SK-N-MC (cell line): Measurements from ENCODE around the gene ZC3H14.

Source experiments
- DNase-seq: peaks from one replicate; pipeline ENCODE4 v3.0.0-alpha.2; 2011; ENCODE audit warnings: low read depth, low spot score
- H3K27ac ChIP-seq: fragments of 200-600 bp; sonication (generic); 2 replicates; pipeline ENCODE4 v1.5.1; 2016; ENCODE audit warnings: mixed run types
- H3K36me3 ChIP-seq: fragments of 200-600 bp; sonication (generic); 2 replicates; pipeline ENCODE4 v1.6.1; 2017; ENCODE audit warnings: antibody characterized with exemption, low read length, mixed read lengths; ENCODE audit not compliant: insufficient read depth
- H3K4me3 ChIP-seq: fragments of 200-600 bp; sonication (generic); 2 replicates; pipeline ENCODE4 v1.5.1; 2016
- H3K9ac ChIP-seq: fragments of 200-600 bp; sonication (generic); 2 replicates; pipeline ENCODE4 v1.8.0; 2017; ENCODE audit warnings: mixed run types, mixed read lengths; ENCODE audit not compliant: insufficient read length
- H3K9me3 ChIP-seq: fragments of 200-600 bp; sonication (generic); 2 replicates; pipeline ENCODE4 v1.6.1; 2017; ENCODE audit warnings: low read depth, mild to moderate bottlenecking, antibody characterized with exemption, low read length, moderate library complexity, mixed read lengths
- EZH2 ChIP-seq: fragments of 200-600 bp; sonication (generic); IDR thresholded peaks from one replicate; pipeline ENCODE4 v1.6.1; 2017; ENCODE audit warnings: antibody characterized with exemption
- FOXP2 ChIP-seq: optimal IDR thresholded peaks from 2 replicates; pipeline ENCODE3; 2011; ENCODE audit warnings: mild to moderate bottlenecking, moderate library complexity; ENCODE audit not compliant: insufficient read depth; ENCODE audit errors: extremely low read length, control extremely low read depth
- POLR2AphosphoS5 ChIP-seq: IDR thresholded peaks from 2 replicates; pipeline ENCODE4 v1.6.1; 2012; ENCODE audit warnings: mild to moderate bottlenecking, low read depth, low read length, borderline replicate concordance

Gene ZC3H14

GRCh38 chr14:88550078-88550477 lies 12.8 kb upstream of the ZC3H14 start:
- Histone ChIP-seq H3K36me3 (no peaks in the 10 kb centered on the region), H3K27ac (no peak overlapping the region), H3K9ac (no peak overlapping the region), H3K4me3 (no peak overlapping the region), H3K9me3 (no peaks in the 10 kb centered on the region)
- TF ChIP-seq FOXP2 (no peak), EZH2 (no peak)
- no peak for DNase-seq

GRCh38 chr14:88551094-88551870 lies 11.6 kb upstream of the ZC3H14 start:
- H3K4me3 ChIP-seq, result peak overlapping the region; percentile 63
- no peaks in the 10 kb centered on the region for H3K36me3 ChIP-seq
- TF ChIP-seq POLR2AphosphoS5 (peak; percentile 13; the same call in 1 of the 2 replicates), EZH2 (no peak), FOXP2 (no peak)
- H3K27ac ChIP-seq, result no peak overlapping the region
- DNase-seq, result no peak
- no peaks in the 10 kb centered on the region for H3K9me3 ChIP-seq
- H3K9ac ChIP-seq, result no peak overlapping the region

- no peaks in the 10 kb centered on the region for H3K36me3 ChIP-seq
- TF ChIP-seq POLR2AphosphoS5 (no peak), FOXP2 (no peak), EZH2 (no peak)
- DNase-seq, result no peak
- no peak overlapping the region for H3K27ac ChIP-seq
- H3K4me3 ChIP-seq, result peak overlapping the region; percentile 63
- no peak overlapping the region for H3K9ac ChIP-seq
- H3K9me3 ChIP-seq, result no peaks in the 10 kb centered on the region
Measured at GRCh38 chr14:88551980-88552431, 10.8 kb upstream of the ZC3H14 start.

- TF ChIP-seq EZH2, result no peak
- TF ChIP-seq POLR2AphosphoS5, result no peak
- TF ChIP-seq FOXP2, result no peak
- H3K9me3 ChIP-seq, result no peaks in the 10 kb centered on the region
- no peaks in the 10 kb centered on the region for H3K36me3 ChIP-seq
- no peak for DNase-seq
- H3K4me3 ChIP-seq, result no peak overlapping the region
- no peak overlapping the region for H3K9ac ChIP-seq
- H3K27ac ChIP-seq, result no peak overlapping the region
Measured at GRCh38 chr14:88552876-88553275, 10.0 kb upstream of the ZC3H14 start.

- TF ChIP-seq POLR2AphosphoS5 (no peak), EZH2 (peak; percentile 86), FOXP2 (no peak)
- H3K27ac ChIP-seq, result no peak overlapping the region
Measured at GRCh38 chr14:88553886-88554456, 8.9 kb upstream of the ZC3H14 start.

GRCh38 chr14:88554457-88555286 lies 8.2 kb upstream of the ZC3H14 start, which contains the start of gene PTPN21:
Gene PTPN21 (minus strand): TSS chr14:88555007. CDS start chr14:88550417, 4,590 bp downstream.
- TF ChIP-seq EZH2, result peak; percentile 61
- TF ChIP-seq POLR2AphosphoS5, result no peak
- Histone ChIP-seq H3K27ac (no peak within 1 kb of the TSS), H3K9me3 (no peaks in the 10 kb centered on the region), H3K36me3 (no peaks in the 10 kb centered on the region), H3K9ac (peak within 1 kb of the TSS; percentile 62), H3K4me3 (peak within 1 kb of the TSS; percentile 80)
- no peak for DNase-seq

More at GRCh38 chr14:88553886-88554456, 8.9 kb upstream of the ZC3H14 start:
- no peak overlapping the region for H3K9ac ChIP-seq
- no peaks in the 10 kb centered on the region for H3K36me3 ChIP-seq
- peak overlapping the region; percentile 80 for H3K4me3 ChIP-seq
- DNase-seq, result no peak
- no peaks in the 10 kb centered on the region for H3K9me3 ChIP-seq

GRCh38 chr14:88556581-88556980 lies 6.3 kb upstream of the ZC3H14 start:
- H3K4me3 ChIP-seq, result no peak overlapping the region
- H3K27ac ChIP-seq, result no peak overlapping the region
- TF ChIP-seq POLR2AphosphoS5 (no peak), FOXP2 (no peak), EZH2 (no peak)
- DNase-seq, result no peak
- H3K36me3 ChIP-seq, result no peaks in the 10 kb centered on the region
- H3K9me3 ChIP-seq, result no peaks in the 10 kb centered on the region
- H3K9ac ChIP-seq, result no peak overlapping the region

- no peaks in the 10 kb centered on the region for H3K9me3 ChIP-seq
- H3K27ac ChIP-seq, result no peak overlapping the region
- no peak for TF ChIP-seq EZH2
- no peak for TF ChIP-seq POLR2AphosphoS5
- no peak for TF ChIP-seq FOXP2
- H3K36me3 ChIP-seq, result peaks cover 10% of the 10 kb centered on the region
- DNase-seq, result no peak
- no peak overlapping the region for H3K4me3 ChIP-seq
- no peak overlapping the region for H3K9ac ChIP-seq
Measured at GRCh38 chr14:88559852-88560251, 3.0 kb upstream of the ZC3H14 start.
